Hepatocyte (in vitro differentiated cells): Measurements from ENCODE around the gene FZR1.

Experiments
- CTCF ChIP-seq: fragments of 200-600 bp; sonication (generic); IDR thresholded peaks from 2 replicates; pipeline ENCODE4 v1.5.1; 2016; ENCODE audit warnings: antibody characterized with exemption, mild to moderate bottlenecking; ENCODE audit not compliant: poor library complexity
- EZH2 ChIP-seq: fragments of 200-600 bp; sonication (generic); IDR thresholded peaks from 2 replicates; pipeline ENCODE4 v1.6.1; 2016; ENCODE audit warnings: antibody characterized with exemption, mild to moderate bottlenecking, borderline replicate concordance
- EZH2phosphoT487 ChIP-seq: fragments of 200-600 bp; sonication (generic); IDR thresholded peaks from one replicate; pipeline ENCODE4 v1.6.1; 2018; ENCODE audit warnings: antibody characterized with exemption, mild to moderate bottlenecking, low read depth, moderate library complexity; ENCODE audit not compliant: unreplicated experiment, severe bottlenecking

GRCh38 chr19:3524078-3524842, 18.1 kb downstream of the FZR1 start:
- TF ChIP-seq CTCF (no peak), EZH2 (no peak), EZH2phosphoT487 (no peak)
